Activated naive CD4-positive, alpha-beta T cell treated with Interleukin-2 at 50 U/mL for 16 hours (primary cell): ENCODE measurements around the gene NDE1.
A peak's percentile ranks its signal among the peaks of the same experiment; 100 is the strongest.
"Not testable (repeated sequence)": the region's sequence is repeated elsewhere in the genome, so short reads cannot be mapped to it uniquely, and the experiment has no call there.

Experiments
- DNase-seq: peaks from one replicate; pipeline ENCODE4 v3.0.0-alpha.2; 2020

NDE1 gene

DNA sequence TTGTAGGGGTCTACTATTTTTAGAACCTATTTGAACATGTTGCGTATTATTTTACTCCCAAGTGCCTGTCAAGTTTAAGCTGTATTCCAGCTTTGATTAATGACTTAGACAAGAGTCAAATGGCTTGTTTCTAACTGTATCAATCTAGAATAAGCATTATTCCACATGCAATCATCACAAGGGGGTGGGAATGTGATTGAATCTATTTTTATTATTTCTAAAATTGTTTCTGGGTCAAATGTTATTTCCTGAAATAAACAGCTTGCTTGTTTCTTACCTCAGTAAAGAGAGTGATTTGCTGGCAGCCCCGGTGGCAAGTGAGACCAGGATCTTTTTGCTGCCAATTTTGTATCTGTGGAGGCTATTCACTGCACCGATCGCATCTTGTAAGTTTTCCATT is 28.6 kb upstream of the NDE1 start:
- no peak for DNase-seq

- DNase-seq, result no peak
These were observed 28.2 kb upstream of the NDE1 start for GRCh38 chr16:15621889-15622288.

- no peak for DNase-seq
These were observed 18.2 kb upstream of the NDE1 start for GRCh38 chr16:15631730-15632409.

GRCh38 chr16:15635926-15636325 is 14.1 kb upstream of the NDE1 start:
- DNase-seq, result no peak

DNA sequence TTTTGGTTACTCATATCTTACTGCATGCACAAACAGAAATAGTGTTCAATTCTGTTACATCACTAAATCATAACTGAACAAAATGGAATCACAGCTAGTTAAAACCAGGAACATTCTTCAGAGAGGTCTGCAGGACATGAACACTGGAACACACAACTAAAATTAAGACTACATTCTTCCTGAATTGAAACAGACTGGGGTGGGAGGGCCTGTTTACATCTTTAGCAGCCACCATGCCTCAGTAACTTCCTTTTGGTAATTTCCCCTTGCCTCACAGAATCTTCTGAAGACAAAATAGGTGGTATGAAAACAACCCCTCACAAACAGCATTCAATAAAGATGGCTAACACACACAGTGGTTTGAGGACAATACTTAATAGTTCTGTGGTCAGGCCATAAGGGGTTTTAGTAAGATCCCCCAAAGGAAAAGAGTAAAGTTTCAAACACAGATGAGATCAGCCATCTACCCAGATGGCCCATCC is 13.6 kb upstream of the NDE1 start:
- DNase-seq, result no peak

- DNase-seq, result peak; percentile 15
These were observed 10.9 kb upstream of the NDE1 start for GRCh38 chr16:15639061-15639568.

GRCh38 chr16:15640966-15641365 is 9.1 kb upstream of the NDE1 start:
- no peak for DNase-seq

DNA sequence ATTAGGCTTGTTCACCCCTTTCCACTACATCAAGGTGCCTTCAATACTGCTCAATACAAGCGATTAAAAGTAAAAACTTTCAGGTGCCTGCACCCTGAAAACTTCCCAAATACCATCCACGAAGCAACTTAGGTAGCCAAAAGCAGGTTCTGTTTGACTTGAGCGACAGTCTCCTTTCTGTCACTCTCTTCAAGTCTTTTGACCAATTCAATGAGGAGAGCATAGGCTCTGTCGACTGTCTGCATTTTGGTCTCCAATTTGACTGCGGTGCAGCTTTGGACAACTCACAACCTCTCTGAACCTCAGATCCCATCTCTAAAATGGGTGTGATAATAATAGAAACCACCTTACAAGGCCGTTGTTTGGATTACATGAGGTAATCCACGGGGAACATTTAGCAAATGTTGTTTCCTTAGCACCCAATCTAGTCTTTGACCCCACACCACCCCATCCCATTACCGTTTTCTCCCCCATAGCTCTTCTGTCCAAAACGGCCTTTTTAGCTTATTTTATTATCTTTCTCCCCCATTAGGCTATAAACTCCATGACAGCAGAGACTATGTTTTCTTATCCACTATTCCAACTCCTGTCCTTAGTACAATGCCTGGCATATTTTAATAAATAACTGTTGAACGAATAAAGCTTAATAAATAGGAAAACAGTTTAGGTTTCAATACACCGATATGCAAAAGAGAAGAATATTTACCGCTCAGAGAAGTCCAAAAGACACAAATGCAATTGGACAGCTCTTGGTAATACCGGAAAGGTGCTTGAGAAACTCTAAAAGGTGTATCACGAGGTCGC is 8.1 kb upstream of the NDE1 start:
- no peak for DNase-seq

GRCh38 chr16:15642557-15643047 is 7.4 kb upstream of the NDE1 start:
- DNase-seq, result peak; percentile 77

- DNase-seq, result peak; percentile 99
These were observed 6.7 kb upstream of the NDE1 start, which contains the start of gene MARF1 for GRCh38 chr16:15643048-15643945. TSS of gene MARF1 (minus strand) at chr16:15643154. CDS start at chr16:15639233, 3,921 bp downstream.

DNA sequence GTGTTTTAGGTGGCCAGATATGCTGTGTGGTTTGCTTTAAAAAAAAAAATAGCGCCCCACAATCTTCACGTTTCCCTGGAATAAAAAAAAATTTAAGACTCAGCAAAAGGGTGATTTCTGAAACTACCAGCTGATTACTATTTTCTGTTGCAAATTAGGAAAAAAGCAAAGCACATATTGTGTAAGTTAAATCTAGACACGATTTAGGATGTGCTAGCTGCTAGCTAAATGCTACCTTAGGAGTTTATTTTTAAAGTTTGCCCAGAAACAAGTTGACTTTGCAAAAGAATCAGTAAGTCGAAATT is 6.1 kb upstream of the NDE1 start:
- no peak for DNase-seq

DNA sequence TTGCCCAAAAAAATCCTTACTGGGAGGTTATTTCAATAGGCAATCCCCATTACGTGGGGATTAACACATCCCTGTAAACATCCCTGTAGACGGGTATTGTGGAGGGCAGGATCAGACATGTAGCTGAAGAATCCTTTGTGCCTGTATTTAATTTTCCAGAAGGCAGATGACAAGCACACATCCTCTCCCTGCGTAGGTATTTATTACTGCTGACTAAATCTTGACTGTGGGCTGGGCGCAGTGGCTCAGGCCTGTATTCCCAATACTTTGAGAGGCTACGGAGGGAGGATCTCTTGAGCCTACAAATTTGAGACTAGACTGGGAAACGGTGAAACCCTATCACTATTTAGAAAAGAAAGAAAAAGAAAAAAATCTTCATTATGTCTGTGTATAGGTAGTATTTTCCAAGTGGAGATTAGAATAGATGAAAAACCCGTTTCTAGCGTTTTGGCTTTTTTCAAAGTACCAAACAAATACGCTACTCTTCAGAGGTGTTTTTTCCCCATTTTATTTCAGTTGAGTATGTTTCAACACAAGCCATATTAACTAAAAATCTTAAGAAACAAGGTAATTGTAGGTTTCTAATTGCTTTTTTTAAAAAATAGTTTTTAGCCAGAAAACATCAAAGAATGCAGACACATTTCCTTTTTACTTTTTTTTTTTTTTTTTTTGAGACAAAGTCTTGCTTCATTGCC is 5.6 kb upstream of the NDE1 start:
- DNase-seq, result no peak

DNA sequence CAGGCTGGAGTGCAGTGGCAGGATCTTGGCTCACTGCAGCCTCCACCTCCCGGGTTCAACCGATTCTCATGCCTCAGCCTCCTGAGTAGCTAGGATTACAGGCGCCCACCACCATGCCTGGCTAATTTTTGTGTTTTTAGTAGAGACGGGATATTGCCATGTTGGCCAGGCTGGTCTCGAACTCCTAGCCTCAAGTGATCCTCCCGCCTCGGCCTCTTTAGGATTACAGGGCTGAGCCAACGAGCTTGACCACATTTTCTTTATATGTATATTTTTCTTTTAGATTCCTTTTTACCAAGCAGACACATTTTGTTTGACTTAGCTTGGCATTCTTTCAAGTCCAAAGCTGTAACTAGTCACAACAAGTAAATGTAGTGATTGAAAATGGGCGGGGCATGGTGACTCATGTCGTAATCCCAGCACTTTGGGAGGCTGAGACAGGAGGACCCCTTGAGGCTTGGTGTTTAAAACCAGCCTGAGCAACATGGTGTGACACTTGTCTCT is 5.0 kb upstream of the NDE1 start:
- not testable (repeated sequence) for DNase-seq

DNA sequence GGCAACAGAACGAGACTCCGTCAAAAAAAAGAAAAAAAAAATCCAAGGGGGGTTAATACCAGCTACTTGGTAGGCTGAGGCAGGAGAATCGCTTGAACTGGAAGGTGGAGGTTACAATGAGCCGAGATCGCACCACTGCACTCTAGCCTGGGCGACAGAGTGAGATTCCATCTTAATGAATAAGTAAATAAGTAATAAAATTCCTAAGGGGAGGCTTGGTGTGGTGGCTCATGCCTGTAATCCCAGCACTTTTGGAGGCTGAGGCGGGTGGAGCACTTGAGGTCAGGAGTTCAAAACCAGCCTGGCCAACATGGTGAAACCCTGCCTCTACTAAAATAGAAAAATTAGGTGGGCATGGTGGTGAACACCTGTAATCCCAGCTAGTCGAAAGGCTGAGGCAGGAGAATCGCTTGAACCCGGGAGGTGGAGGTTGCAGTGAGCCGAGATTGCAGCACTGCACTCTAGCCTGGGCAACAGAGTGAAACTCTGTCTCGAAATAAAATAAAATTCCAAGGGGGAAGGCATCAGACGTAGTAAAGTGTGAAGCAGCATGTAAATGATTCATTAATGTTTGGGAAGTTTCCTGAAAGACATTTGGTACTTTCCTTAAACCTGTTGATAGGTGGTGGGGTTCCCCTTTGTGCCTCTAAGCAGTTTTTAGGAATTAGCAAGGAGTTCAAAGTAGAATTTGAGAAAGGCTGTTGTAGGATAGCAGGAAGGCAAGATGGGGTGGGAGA is 3.3 kb upstream of the NDE1 start:
- DNase-seq, result not testable (repeated sequence)

DNA sequence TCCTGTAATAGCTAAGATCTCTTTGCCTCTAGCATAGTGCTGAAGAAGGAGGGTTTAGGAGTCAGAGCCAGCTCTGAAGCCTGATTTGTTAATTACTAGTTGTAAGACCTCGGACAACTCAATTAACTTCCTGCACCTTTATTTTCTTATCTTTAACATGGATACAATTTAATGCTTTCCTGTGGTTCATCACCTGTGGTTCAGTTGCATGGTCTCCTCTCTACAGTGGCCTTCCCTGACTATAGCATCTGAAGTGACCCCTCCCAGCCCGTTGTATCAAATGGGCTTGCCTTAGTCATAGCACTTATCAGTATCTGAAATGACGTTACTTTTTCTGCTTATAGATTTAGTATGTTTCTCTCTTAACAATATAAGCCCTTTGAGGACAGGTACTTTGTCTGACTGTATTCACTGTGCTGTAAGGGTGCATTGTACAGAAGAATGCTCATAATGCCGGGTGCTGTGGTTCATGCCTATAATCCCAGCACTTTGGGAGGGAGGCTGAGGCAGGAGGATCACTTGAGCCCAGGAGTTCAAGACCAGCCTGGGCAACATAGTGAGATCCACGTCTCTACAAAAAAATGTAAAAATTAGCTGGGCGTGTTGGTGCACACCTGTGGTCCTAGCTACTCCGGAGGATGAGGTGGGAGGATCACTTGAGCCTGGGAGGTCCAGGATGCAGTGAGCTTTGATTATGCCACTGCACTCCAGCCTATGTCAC is 2.6 kb upstream of the NDE1 start:
- no peak for DNase-seq

DNA sequence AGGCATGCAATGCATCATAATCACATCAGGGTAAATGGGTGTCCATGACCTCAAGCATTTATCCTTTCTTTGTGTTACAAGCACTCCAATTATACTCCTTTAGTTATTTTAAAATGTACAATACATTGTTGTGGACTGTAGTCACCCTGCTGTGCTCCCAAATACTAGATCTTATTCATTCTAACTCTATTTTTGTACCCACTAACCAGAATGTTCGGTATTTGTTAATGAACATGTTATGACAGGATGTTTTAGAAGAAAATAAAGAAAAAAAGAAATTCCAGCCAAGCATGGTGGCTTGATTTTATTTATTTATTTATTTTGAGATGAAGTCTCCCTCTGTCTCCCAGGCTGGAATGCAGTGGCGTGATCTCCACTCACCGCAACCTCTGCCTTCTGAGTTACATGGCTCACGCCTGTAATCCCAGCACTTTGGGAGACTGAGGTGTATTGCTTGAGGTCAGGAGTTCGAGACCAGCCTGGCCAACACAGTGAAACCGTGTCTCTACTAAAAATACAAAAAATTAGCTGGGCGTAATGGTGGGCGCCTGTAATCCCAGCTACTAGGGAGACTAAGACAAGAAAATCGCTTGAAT is 1.8 kb upstream of the NDE1 start:
- no peak for DNase-seq

DNA sequence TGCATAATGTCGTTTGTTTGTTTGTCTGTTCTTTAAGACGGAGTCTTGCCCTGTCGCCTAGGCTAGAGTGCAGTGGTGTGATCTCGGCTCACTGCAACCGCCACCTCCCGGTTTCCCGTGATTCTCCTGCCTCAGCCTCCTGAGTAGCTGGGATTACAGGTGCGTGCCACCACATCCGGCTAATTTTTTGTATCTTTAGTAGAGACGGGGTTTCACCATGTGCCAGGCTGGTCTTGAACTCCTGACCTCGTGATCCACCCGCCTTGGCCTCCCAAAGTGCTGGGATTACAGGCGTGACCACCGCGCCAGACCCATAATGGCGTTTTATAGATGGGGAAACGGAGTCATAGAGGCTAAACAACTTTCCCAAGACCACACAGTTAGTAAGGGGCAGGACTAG is 734 bp upstream of the NDE1 start:
- not testable (repeated sequence) for DNase-seq

DNA sequence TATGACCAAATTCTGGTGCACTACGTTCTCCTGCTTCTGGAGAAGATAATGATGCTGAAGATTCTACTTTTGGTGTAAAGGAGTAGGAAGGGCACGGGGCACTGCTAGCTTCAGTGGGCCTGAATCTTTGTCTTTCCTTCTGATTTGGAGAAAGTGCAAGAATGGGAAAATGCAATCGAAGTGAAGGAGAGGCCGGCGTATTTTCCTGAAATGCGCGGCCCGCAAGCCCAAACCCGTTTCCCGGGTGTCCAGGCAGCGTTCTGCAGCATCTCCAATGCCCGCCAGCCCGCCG is 372 bp upstream of the NDE1 start:
- DNase-seq, result no peak

DNA sequence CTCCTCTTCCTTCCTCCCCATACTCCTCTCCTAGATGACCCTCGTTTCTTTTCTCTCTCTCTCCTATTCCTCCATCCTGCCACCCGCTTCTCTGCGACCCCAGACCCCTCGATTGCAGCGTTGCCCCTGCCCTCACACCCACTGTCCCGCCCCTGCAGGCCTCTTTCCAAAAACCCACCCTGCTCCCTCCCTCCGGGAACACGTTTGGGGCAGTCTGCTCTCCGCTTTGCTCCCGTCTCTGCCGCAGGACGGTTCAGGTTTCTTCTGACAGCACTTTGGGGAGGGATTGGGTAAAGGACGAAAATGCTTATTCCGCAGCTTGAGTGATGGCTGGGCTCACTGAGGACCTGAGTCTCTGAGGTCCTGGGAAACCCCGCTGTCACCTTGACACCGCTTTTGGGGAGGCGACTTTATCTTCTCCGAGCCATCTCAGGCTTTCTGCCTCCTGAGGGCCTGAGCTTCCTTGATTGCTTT is 690 bp downstream of the NDE1 start:
- peak; percentile 56 for DNase-seq

DNA sequence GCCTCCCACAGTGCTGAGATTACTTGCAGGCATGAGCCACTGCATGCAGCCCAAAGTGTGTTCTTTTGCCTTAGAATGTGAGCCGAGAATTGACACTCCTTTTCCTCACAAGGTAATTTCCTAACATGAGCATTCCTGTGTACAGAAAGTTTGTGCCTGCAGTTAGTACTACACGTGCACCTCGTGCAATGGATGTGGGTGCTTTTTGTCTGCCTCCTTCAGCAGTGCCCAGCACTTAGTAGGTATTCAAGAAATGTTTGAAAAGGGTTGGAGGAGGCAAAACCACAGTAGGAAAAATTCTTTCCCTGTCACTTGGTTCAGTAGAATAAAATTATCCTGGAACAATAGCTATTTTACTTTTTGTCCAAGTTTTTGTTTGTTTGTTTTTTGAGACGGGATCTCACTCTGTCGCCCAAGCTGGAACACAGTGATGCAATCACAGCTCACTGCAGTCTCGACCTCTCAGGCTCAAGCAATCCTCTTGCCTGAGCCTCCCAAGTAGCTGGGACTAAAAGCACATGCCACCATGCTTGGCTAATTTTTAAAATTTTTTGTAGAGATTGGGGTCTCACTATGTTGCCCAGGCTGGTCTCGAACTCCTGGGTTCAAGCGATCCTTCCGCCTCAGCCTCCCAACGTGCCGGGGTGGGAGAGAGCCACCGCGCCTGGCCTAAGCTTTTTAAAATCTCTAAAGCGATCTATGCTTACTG is 2.4 kb downstream of the NDE1 start:
- no peak for DNase-seq
